HT1080 (cell line): ENCODE data around the gene FOXI1. TPM values are rescaled to one million over a fixed set of nuclear protein-coding genes. Genes with fewer than 3 reads are reported as not detected.

Experiments used
- DNase-seq: peaks from one replicate; pipeline ENCODE4 v3.0.0-alpha.2; 2015; ENCODE audit warnings: low read depth
- total RNA-seq: library from RNA; depleted of rRNA; stranded (reverse); fragments of >200 nt; shearing (Covaris generic); gene quantifications from 2 replicates; pipeline ENCODE4 v1.2.3, GENCODE V29; 2014

The FOXI1 gene
- total RNA-seq, 1 experiment from 2014 or later: not detected

- no peak for DNase-seq
Observed at GRCh38 chr5:170126061-170126460, 20.4 kb downstream of the FOXI1 start.

- DNase-seq: no peak
Observed at GRCh38 chr5:170126626-170127025, 20.9 kb downstream of the FOXI1 start.

GRCh38 chr5:170131235-170131634 is 25.5 kb downstream of the FOXI1 start:
- no peak for DNase-seq

- DNase-seq: peak; percentile 74
Observed at GRCh38 chr5:170132269-170132975, 26.7 kb downstream of the FOXI1 start.

GRCh38 chr5:170132976-170133448 is 27.3 kb downstream of the FOXI1 start:
- no peak for DNase-seq

GRCh38 chr5:170135796-170136490 is 30.2 kb downstream of the FOXI1 start:
- peak; percentile 29 for DNase-seq

- DNase-seq: no peak
Observed at GRCh38 chr5:170136506-170136905, 30.8 kb downstream of the FOXI1 start.

GRCh38 chr5:170137694-170138214 is 32.1 kb downstream of the FOXI1 start:
- no peak for DNase-seq

- no peak for DNase-seq
Observed at GRCh38 chr5:170138273-170138672, 32.6 kb downstream of the FOXI1 start.

- no peak for DNase-seq
Observed at GRCh38 chr5:170139786-170140335, 34.2 kb downstream of the FOXI1 start.

- peak; percentile 37 for DNase-seq
Observed at GRCh38 chr5:170141196-170141595, 35.5 kb downstream of the FOXI1 start.

- DNase-seq: no peak
Observed at GRCh38 chr5:170141636-170142035, 35.9 kb downstream of the FOXI1 start.

- DNase-seq: no peak
Observed at GRCh38 chr5:170142196-170142595, 36.5 kb downstream of the FOXI1 start.

- DNase-seq: no peak
Observed at GRCh38 chr5:170143091-170143490, 37.4 kb downstream of the FOXI1 start.

- no peak for DNase-seq
Observed at GRCh38 chr5:170143710-170144109, 38.0 kb downstream of the FOXI1 start.

- no peak for DNase-seq
Observed at GRCh38 chr5:170144286-170145023, 38.8 kb downstream of the FOXI1 start.

GRCh38 chr5:170145462-170145861 is 39.8 kb downstream of the FOXI1 start:
- DNase-seq: no peak

GRCh38 chr5:170147051-170147752 is 41.5 kb downstream of the FOXI1 start:
- DNase-seq: no peak

- no peak for DNase-seq
Observed at GRCh38 chr5:170147753-170148264, 42.1 kb downstream of the FOXI1 start.

GRCh38 chr5:170148430-170149205 is 42.9 kb downstream of the FOXI1 start:
- no peak for DNase-seq
